ENCODE data around the gene PDHA2.

DNA sequence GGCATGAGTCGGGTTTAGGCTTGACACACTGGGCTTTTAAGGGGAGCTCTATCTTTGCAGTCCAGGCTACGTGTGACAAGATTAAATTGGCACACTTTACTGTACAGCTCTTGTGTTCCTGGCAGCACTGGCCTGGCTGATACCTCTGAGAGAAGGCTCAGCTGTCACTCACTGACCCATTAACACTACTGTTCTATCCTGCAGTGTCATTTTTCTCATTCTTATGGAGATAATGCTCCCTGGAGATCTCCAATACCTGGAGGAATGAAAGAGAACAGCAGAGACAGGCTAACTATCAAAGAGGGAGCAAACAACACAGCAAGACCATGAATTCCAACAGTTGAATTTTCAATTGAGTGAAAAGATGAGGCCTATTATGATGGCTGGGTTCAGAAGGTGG lies 1.7 kb upstream of the PDHA2 start:
- TF ChIP-seq ZFP3 (CRISPR knock-in tag; IDR thresholded peaks at IDR 0.05) (no peak), OSR1 (CRISPR knock-in tag; IDR thresholded peaks at IDR 0.05) (no peak)
